ENCODE measurements around the gene DYNC1LI1.

Gene DYNC1LI1

DNA sequence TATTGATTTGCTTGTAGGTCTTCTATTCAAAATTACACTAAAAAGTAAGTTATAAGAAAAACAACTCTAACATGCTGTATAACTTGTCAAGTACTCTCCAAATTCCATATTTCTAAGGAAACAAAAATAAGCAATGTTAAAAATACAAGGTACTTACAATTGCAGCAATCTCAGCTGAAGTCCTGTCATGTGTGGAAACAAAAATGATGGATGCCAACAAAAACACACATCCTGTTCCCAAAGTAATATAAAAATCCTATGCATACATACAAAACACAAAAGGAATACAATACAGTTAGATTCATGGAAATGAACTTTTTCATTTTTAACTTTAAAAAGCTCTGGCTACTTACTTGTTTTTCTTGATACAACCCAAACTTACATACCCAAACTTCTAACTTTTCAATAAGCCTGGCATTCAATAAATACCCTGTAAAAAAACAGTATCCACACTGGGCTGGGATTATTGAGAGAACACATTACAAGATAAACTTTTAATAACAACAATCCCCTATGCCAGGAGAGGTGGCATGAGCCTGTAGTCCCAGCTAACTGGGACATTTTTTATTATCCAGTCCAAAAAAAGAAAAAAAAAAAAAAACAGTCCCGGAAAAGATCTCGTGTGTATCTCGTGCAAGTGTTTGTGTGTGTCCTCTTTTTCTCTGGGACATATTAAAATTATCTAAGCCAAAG is 82.7 kb downstream of the DYNC1LI1 start:
- no peak for DNase-seq

- no peak for DNase-seq
Observed at GRCh38 chr3:32484436-32484835, 86.2 kb downstream of the DYNC1LI1 start.

DNA sequence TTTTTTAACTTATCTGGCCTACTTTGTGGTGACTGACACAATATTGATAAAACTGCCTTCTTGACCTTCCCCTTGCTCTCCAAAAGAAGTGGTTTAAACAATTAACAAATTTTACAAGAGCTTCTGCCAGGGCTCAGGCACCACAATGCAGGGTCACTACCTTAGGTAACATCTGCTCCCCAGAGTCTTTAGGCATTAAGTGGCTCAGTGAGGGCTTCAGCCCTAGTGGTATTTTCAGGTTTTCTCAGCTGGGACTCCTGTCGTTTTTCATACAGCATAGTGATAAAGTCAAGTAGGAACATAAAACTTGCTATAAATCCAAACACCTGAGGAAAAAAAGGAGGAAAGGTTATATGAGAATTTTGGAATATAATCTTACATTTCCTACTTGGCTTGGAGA is 86.9 kb downstream of the DYNC1LI1 start:
- DNase-seq, result no peak

GRCh38 chr3:32482693-32483092 is 88.0 kb downstream of the DYNC1LI1 start:
- no peak for DNase-seq

DNA sequence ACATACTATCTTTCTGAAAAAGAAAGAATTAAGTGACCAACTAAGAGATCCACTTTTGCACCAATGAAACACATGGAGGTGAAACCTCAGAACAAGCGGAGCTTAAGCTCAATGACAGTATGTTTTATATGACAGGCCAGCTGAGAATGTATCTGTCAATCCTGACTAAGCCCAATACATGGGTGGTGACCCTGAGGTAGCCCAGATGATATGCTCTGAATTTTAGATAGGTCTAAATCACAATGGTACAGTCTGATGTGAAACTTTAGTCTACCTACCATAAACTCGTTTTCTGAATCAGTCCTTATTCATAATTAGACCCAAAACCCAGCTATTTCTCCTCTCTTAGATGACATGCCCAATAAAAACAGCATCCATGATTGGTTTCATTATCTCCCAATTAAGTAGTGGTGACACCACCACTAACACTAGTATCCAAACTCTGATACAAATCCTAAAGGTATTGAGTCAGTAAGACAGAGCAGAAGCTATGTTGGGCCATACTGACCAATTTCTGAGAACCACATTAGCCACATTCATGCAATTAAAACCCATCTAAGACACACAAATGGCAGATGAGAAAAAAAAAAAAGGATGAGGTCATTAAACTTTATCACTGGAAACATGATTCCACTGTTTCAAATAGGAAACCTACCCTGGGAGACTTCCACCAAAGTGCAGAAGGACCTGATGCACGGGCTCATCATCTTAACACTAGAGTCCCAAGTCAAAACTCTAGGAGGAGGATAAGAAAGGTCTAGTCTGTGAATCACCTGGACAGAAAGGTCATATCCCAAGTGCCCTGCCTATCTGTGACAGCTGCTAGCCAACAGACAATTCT is 88.6 kb downstream of the DYNC1LI1 start:
- no peak for DNase-seq

GRCh38 chr3:32480604-32481003 is 90.1 kb downstream of the DYNC1LI1 start:
- DNase-seq, result no peak

Data from NCI-H446 (cell line).